HG02852 (cell line): ENCODE measurements around the gene TAF15.

Experiments
- ATAC-seq: cut with Tn5 transposase; IDR thresholded peaks from one replicate; pipeline ENCODE4 v1.9.1; 2021; ENCODE audit warnings: mild to moderate bottlenecking, moderate library complexity; ENCODE audit not compliant: unreplicated experiment

Gene TAF15

DNA sequence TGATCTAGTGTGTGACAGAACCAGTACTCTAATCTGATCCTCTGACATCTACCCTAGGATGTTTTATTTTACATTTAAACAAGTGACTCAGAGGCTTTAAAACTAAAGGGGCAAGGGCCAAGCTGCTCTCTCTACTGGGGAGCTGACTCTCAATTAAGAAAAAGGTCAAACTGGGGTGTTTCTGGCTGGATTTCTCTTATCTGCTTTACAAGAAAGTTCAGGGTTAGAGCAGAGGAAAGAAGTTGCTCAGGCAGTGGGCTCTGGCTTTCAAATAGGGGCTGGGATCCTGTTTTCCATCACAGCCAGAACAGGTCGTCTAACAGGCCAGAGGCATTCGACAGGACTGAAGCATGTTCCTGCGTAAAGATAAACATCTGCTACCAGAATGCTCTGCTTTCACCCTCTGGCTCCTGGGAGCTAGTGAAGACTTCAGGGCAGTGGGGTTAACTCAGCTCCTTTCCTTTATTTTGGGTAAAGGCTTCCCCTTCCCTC lies 22.3 kb upstream of the TAF15 start:
- ATAC-seq, result no peak

DNA sequence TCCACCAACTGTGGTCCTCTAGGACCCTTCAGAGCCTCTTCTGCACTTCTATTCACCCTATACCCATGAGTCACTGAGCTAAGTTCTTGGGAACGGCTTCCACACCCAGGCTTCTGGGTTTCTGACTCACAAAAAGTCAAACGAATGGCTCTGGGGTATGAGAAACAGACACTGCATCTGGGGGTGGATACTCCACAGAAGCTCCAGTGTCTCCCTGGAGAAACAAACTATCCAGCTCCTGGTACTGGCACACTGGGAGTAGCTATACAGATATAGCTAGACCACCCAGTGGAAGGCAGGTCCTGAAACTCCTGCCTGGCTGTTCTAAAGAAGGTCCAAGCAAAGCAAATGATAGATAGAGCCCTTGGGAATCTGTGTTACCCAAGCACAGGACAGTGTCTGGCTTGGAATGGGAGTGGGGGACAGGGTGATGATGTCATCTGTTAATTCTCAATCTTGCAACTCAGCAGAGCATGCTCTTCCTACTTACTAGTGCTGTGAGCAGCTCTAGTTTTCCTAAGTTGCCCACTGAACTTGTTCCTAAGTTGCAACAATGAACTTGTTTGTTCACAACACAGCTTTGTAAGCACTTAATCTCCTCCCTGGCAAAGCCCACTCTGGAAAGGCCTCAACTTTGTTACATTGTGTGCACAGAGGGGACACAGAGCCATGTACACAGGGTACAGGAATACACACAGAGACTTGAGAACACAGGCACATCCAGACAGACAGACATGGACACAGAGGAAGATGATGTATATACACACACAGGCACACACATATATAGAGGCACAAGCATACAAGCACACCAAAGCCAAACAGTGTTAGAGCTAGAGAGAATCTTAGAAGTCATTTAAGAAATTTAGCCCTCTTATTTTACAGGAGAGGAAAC lies 20.6 kb upstream of the TAF15 start:
- ATAC-seq, result no peak

DNA sequence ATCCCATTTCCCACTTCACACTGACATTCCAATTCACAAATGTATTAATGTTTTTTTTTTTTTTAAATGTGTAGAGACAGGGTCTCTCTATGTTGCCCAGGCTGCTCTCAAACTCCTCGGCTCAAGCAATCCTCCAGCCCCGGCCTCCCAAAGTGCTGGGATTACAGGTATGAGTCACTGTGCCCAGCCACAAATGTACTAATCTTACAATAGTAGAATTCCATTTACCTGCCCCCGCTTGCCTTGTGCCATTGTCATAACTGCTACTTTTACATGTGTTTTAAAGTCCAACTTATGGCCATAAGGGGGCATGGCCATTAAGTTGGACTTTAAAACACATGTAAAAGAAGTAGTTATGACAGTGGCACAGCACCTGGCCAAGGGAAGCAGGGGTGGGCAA lies 18.4 kb upstream of the TAF15 start:
- no peak for ATAC-seq

DNA sequence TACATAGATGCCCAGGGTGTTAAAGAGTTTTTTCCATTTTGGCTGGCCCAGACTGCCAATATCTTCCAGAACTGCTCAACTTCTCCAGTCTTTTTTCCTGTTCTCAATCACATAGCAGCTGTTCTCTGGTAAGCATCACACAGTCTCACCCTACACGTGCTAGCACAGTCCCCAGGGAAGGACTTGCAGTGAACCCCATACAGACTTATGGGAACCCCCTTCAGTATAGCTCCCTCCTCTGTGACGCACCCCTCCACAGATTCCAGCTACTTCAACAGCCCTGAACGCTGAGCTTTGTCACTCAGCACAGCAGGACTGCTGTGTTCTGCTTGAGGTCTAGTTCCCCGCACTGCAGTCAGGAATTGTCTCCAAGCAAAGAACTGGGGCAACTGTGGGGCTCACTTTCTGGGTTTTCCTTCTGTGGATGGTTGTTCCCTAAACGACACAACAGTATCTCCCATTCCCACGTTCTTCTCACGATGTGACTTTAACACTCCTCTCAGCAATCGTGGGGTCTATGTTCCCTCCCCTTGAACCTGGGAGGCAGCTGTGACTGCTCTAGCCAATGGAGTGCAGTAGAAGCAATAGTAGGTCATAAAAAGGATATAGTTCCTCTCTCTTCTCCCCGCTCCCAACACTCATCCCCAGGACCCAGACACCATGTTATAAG lies 17.5 kb upstream of the TAF15 start:
- no peak for ATAC-seq

DNA sequence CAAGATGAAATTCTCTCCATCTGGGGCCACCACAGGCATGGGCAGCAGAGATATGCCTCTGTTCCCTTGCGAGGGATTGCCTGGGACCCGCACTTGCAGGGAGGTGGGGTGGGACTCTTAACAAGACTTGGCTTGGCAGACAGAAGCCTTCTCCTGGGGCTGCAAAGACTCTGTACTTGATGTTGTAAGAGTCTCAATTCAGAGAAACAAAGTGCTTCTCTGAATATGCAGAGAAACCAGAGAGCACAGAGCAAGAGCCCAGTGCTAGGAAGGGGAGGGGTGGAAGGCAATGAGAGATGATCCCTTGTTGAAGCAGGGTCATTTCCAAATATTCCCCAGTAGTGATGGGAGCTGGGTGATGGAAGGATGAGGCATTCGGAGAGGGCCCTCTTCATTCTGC lies 16.0 kb upstream of the TAF15 start:
- ATAC-seq, result no peak

DNA sequence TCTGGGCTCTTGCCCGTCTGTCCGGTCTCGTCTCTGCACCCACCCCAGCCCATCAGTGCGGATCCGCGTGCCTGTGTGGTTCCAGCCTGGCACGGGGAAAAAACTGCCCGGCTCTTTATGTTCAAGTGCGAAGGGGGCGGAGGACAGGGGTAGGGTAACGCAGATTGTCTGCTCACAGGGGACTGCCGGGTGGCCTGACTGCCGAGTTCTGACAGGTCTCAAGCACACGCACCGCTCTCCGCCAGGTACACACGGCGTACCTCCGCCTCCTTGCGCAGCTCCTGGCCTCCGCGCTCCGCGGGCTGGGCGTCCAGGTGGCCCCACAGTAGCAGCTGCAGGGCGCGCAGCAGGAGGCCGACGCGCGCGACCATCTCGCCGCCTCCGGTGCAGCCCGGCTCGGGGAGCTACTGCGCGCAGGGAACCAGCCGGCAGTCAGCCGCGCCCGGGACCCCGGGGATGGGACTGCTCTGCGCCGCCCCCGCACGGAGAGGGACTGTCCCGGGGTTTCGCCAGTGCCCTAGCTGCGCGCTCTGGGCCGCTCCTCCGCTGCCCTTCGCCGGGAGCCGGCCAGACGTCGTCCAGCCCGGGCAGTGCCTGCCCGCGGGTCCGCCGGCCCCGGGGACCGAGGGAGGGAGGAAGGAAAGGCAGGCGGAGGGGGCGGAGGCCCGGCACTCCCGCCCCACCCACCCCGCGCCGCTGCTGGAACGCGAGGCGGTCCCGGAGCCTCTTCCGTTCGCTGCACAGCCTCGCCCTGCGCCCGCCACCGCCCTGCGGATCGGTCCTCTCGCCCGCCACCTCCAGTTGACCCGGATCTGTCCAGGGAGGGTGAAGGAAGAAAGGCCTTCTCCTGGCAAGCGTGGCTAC lies 14.0 kb upstream of the TAF15 start, which contains the start of gene MMP28:
Gene MMP28 (minus strand): TSS at position 635 of the 864 bp plus-strand sequence. CDS start 264 bp downstream, at position 371.
- no peak for ATAC-seq

DNA sequence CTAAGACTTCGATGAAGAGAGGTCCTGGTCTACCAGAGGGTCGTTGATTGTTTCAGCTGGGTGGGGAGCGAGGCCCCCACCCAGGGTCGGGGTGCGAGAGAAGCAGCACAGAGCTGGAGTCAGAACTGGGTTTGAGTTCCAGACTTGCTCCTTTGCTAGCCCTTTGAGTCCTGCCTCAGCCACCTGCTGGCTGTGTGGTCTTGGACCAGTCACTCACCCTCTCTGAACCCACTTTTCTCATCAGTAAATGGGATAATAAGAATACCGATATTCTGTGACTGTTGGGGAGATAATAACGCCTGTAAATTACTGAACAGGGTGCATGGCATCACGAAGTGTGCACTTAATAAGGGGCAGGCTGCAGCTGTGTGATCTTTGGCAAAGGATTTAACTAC lies 13.4 kb upstream of the TAF15 start:
- no peak for ATAC-seq

DNA sequence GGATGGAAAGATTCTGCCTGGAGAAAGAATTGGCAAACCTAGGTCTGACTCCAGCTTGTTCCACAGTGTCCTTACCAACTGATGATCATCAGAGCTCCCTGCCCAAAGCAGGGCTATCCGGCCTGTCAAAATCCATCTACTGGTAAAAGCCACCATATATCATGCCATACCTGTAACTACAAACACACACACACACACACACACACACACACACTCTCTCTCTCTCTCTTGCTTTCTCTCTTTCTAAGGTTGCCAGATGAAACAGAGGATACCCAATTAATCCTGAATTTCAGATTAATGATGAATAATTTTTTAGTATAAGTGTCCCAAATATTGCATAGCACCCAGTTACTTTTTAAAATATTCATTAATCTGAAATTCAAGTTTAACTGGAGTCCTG lies 12.3 kb upstream of the TAF15 start:
- ATAC-seq, result no peak

DNA sequence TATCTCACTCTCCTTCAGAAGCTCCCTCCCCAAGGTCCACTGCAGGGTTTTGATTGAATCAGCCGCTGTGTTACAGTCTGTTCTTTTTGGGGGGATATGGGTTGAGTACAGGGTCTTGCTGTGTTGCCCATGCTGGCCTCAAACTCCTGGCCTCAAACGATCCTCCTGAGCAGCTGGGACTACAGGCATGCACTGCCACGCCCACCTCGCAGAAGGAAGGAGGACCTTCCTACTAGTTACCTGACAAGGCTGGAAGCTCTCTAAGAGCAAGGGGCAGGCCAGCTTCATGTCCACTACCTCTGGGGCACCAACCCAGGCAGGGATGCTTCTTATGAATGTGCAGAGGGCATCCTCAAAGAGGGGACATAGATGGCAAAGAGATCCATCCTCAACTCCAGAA lies 11.9 kb upstream of the TAF15 start:
- ATAC-seq, result no peak

DNA sequence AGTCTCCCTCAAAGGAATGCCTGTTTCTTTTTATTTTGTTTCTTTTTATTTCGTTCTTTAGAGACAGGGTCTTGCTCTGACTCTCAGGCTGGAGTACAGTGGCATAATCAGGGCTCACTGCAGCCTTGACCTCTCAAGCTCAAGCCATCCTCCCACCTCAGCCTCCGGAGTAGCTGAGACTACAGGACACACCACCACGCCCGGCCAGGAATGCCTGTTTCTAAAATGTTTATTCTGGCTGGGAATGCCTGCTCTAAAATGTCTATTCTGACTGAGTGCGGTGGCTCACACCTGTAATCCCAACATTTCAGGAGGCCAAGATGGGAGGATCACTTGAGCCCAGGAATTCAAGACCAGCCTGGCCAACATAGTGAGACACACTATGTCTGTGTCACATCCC lies 11.4 kb upstream of the TAF15 start:
- ATAC-seq, result no peak

DNA sequence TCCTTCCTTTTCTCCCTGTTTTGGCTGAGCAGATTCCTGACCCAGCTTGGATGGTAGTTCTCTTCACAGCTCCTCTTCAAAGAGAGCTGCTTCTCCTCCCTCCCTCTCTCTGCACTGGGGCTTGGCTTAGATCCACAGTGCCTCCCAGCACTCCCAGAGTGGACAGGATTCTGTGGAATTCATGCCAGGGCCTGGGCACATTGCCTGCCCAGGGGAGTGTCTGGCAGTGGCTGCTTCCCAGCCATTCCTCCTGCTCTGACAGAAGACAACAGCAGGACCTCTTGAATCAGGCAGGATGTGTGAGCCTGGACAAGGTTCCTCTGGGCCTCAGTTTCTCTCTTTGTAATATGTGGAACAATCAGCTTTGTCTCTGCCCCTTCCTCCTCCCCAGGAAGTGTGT lies 9.3 kb upstream of the TAF15 start:
- ATAC-seq, result no peak

DNA sequence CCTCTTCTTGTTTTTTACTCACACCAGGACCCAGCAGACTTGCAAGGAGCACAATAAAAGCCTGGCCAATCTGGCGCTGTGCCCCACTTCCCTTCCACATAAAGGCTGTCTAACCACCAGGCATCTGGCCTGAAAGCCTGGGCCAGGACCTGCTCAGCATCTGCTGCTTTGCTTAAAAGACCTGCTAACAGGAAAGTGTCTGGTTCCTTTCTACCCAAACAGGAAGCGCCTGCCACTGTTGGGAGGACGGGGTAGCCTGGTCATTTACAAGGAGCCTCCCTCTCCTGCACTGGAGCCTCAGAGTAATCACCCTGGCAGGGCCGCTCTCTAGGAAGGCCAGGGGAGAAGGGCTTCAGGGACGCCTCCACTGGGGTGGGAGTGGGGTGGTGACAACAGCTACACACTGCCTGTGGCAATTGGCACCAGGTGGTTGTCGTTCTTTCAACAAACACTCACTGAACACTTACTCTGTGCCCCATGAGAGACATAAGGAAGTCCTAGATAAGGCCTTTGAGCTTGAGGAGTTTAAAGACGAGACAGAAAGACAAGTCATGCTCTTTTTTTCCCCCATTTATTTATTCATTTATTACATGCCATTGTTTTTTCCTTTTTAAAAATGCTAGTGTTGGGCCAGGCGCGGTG lies 7.6 kb upstream of the TAF15 start:
- ATAC-seq, result no peak

DNA sequence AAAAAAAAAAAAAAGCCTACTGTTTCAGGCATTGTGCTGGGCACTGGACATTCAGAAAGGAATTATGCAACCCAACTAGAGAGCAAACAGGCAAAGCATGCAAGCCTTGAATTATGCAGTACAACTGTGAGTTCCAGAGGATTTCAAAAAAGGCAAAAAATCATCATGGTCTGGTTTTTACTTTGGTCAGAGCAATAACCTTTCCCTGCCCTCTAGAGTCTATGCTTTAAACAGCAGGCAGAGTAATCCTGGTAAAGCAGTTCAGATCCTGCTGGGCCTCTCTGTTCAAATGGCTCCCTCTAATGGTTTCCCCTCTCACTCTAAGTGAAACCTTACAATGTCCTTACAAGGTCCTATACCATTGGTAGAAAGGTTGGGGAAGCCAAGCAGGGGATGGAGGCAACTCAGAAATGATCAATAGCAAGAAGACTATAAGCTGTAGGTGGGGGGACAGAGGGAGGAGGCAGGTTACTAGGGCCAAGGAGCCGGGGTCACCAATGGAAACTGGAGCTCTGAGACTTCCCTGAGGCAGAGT lies 4.6 kb upstream of the TAF15 start:
- no peak for ATAC-seq

DNA sequence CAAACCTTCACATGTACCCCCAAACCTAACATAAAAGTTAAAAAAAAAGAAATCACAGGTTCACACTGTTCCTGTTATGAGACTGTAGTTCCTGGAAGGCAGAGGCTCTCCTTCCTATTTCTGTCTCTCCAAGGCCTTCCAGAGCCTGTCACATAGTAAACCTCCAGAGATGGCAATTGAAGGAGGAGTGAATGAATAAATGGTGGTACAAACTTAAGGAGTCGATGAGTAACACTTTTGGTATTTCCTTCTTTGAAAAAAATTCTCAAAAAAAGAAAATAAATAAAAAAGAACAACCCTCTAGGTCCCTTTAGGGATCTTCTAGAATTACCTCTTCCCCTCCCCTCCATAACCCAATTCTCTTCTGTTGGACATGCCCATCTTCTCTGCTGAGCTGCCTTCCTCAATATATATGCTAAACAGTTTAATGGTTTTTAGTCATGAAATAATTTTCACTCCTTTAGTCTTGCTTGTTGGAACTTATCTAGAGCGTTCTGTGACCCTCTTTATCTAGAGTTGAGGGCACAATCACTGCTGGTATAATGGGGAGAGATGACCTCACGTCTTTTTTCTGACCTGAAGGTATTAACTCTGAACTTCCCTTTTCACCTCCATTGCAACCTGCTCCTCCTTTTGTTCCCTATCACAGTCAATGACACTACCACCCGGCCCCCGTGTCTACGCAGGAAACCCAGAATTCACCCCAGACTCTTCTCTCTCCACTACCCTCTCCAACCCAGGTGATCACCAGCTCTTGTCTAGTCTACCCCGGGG lies 1.7 kb upstream of the TAF15 start:
- no peak for ATAC-seq

DNA sequence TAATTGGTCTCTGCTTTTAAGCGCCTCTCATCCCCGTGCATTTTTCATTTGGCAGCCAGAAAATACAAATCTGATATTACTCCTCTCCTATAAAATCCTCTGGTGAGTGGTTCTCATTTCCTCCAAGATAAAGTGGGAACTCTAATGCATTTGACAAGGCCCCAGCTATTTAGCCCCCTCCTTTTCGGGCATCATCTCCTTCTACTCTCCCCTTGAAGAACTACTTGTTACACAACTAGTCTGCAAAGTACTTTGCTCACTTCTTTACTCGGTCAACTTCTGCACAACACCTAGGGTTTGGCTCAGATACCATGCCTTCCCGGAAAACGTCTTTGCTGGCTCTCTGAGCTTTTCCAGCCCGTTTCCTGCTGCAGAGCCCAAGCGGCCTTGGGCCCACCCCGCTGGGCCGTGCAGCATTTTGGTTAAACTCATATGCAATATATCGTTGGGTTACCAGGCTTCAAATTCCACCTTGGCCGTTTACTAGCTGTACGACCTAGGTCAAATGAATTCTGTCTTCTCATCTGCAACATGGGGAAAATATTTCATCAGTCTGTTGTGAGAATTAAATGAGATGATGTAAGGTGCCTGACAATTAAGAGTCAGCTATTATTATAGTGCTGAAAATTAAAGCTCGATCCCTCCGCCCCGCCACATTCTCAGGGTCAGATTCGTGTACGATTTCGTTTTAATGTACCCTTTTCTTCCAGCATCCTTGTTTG lies 883 bp upstream of the TAF15 start:
- ATAC-seq, result no peak

DNA sequence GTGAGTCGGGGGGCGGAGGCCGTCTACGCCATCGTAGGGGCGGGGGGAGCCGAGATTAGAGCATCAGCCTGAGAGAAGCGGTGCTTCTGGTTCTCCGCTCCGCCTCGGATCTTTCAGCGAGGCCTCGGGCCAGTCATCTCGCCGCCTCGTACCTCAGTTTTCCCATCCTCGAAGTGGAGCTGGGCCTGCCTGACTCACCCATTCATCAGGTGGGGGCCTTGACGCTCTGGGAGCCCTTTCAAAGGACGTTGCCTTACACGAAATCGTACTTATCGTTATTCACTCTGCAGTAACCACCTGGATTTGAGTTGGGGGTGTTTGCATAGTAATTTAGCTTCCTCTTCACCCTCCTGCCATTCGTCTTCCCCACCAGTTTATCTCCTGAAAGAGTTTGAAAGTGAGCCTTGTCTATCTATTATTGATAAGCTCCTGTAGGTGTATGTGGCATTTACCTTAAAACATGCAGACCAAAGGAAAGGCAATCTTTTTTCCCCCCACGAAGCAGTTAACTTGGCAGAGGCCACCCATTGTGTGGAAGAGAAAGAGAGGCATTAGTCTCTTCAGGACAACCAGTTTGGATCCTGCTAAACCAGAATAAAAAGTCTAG lies 674 bp downstream of the TAF15 start:
- ATAC-seq, result no peak

DNA sequence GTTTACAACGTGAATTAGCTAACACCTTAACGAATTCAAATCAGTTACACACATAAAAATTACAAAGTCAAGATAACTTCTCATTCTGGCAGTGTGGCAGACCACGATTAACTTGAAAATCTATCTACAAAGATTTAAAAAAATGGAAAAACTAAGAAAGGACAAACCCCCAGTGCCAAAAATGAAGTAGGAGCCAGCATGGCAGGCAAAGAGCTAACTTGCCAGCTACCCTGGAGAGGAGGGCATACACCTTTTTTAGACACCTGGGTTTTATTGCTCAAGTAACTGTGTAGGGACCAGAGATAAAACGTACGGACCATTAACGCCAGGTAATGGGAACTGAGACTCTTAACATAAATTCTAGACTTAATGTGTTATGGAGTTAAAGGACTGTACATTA lies 2.5 kb downstream of the TAF15 start:
- ATAC-seq, result no peak

DNA sequence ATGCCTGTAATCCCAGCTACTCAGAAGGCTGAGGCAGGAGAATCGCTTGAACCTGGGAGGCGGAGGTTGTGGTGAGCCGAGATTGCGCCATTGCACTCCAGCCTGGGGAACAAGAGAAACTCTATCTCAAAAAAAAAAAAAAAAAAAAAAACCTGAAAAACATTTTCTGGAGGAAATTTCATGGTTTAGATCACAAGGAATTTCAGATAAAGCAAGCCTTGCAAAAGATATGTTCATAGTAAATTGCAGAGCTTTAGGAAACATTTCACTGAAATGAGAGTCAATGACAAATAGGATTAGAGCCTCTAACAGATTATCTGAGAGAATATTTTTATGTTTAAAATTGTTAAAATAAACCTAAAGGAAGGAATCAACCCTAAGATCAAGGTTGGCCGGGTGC lies 3.2 kb downstream of the TAF15 start:
- ATAC-seq, result no peak

DNA sequence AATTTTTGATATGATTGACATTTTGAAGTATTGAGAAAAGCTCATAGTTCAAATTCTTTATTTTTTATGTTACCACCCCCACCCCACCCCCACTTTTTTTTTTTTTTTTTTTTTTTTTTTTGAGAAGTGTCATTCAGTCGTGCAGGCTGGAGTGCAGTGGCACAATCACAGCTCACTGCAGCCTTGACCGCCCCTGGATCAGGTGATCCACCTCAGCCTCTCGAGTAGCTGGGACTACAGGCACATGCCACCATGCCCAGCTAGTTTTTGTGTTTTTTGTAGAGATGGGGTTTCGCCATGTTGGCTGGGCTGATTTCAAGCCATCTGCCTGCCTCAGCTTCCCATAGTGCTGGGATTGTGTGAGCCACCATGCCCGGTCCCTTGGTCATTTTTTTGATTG lies 7.4 kb downstream of the TAF15 start:
- ATAC-seq, result no peak
